ENCODE results near the gene OPCML. TPM values are rescaled to one million over a fixed set of nuclear protein-coding genes. Genes with fewer than 3 reads are reported as not detected.

Gene OPCML
- total RNA-seq, 1 donor from 2014 or later, result 0.61 TPM

GRCh38 chr11:133559833-133560471 is 27.7 kb upstream of the OPCML start:
- H3K27me3 Mint-ChIP-seq (ENCODE audit: unreplicated experiment), result no peaks in the 10 kb centered on the region

GRCh38 chr11:133559382-133559781 is 27.1 kb upstream of the OPCML start:
- no peaks in the 10 kb centered on the region for H3K36me3 Mint-ChIP-seq (ENCODE audit: unreplicated experiment)
- H3K27ac Mint-ChIP-seq (ENCODE audit: unreplicated experiment), result no peak overlapping the region
- H3K9me3 Mint-ChIP-seq (ENCODE audit: unreplicated experiment), result peaks cover 1% of the 10 kb centered on the region
- peaks cover 8% of the 10 kb centered on the region for H3K4me1 Mint-ChIP-seq (ENCODE audit: low read depth, unreplicated experiment)
- no peak for DNase-seq
- H3K27me3 Mint-ChIP-seq (ENCODE audit: unreplicated experiment), result no peaks in the 10 kb centered on the region
- H3K4me3 Mint-ChIP-seq (ENCODE audit: unreplicated experiment), result no peak overlapping the region
- no peak for TF ChIP-seq CTCF (IDR thresholded peaks at IDR 0.05; ENCODE audit: partially characterized antibody, unreplicated experiment)

More at GRCh38 chr11:133559833-133560471, 27.7 kb upstream of the OPCML start:
- Mint-ChIP-seq H3K27ac (ENCODE audit: unreplicated experiment) (no peak overlapping the region), H3K9me3 (ENCODE audit: unreplicated experiment) (peaks cover 1% of the 10 kb centered on the region), H3K4me3 (ENCODE audit: unreplicated experiment) (no peak overlapping the region), H3K4me1 (ENCODE audit: low read depth, unreplicated experiment) (peaks cover 5% of the 10 kb centered on the region), H3K36me3 (ENCODE audit: unreplicated experiment) (no peaks in the 10 kb centered on the region)
- no peak for DNase-seq
- no peak for TF ChIP-seq CTCF (IDR thresholded peaks at IDR 0.05; ENCODE audit: partially characterized antibody, unreplicated experiment)

GRCh38 chr11:133555034-133555433 is 22.7 kb upstream of the OPCML start:
- Mint-ChIP-seq H3K9me3 (ENCODE audit: unreplicated experiment) (no peaks in the 10 kb centered on the region), H3K27ac (ENCODE audit: unreplicated experiment) (no peak overlapping the region), H3K27me3 (ENCODE audit: unreplicated experiment) (no peaks in the 10 kb centered on the region), H3K4me3 (ENCODE audit: unreplicated experiment) (no peak overlapping the region), H3K36me3 (ENCODE audit: unreplicated experiment) (no peaks in the 10 kb centered on the region), H3K4me1 (ENCODE audit: low read depth, unreplicated experiment) (peaks cover 7% of the 10 kb centered on the region)
- no peak for DNase-seq
- TF ChIP-seq CTCF (IDR thresholded peaks at IDR 0.05; ENCODE audit: partially characterized antibody, unreplicated experiment), result no peak

GRCh38 chr11:133553885-133554740 is 21.8 kb upstream of the OPCML start:
- no peak for DNase-seq
- peaks cover 7% of the 10 kb centered on the region for H3K4me1 Mint-ChIP-seq (ENCODE audit: low read depth, unreplicated experiment)
- H3K9me3 Mint-ChIP-seq (ENCODE audit: unreplicated experiment), result no peaks in the 10 kb centered on the region
- no peaks in the 10 kb centered on the region for H3K27me3 Mint-ChIP-seq (ENCODE audit: unreplicated experiment)
- no peak overlapping the region for H3K27ac Mint-ChIP-seq (ENCODE audit: unreplicated experiment)
- no peaks in the 10 kb centered on the region for H3K36me3 Mint-ChIP-seq (ENCODE audit: unreplicated experiment)
- no peak for TF ChIP-seq CTCF (IDR thresholded peaks at IDR 0.05; ENCODE audit: partially characterized antibody, unreplicated experiment)
- no peak overlapping the region for H3K4me3 Mint-ChIP-seq (ENCODE audit: unreplicated experiment)

- Mint-ChIP-seq H3K4me1 (ENCODE audit: low read depth, unreplicated experiment) (peaks cover 7% of the 10 kb centered on the region), H3K4me3 (ENCODE audit: unreplicated experiment) (no peak overlapping the region), H3K36me3 (ENCODE audit: unreplicated experiment) (no peaks in the 10 kb centered on the region), H3K27me3 (ENCODE audit: unreplicated experiment) (no peaks in the 10 kb centered on the region), H3K9me3 (ENCODE audit: unreplicated experiment) (no peaks in the 10 kb centered on the region), H3K27ac (ENCODE audit: unreplicated experiment) (no peak overlapping the region)
- no peak for DNase-seq
- TF ChIP-seq CTCF (IDR thresholded peaks at IDR 0.05; ENCODE audit: partially characterized antibody, unreplicated experiment), result no peak
Observed at GRCh38 chr11:133552938-133553337, 20.6 kb upstream of the OPCML start.
